ENCODE results near the gene SGSM2. TPM values are rescaled to one million over a fixed set of nuclear protein-coding genes. Genes with fewer than 3 reads are reported as not detected.

SGSM2 gene
- total RNA-seq, 1 experiment from 2014 or later = 25.7 TPM

DNA sequence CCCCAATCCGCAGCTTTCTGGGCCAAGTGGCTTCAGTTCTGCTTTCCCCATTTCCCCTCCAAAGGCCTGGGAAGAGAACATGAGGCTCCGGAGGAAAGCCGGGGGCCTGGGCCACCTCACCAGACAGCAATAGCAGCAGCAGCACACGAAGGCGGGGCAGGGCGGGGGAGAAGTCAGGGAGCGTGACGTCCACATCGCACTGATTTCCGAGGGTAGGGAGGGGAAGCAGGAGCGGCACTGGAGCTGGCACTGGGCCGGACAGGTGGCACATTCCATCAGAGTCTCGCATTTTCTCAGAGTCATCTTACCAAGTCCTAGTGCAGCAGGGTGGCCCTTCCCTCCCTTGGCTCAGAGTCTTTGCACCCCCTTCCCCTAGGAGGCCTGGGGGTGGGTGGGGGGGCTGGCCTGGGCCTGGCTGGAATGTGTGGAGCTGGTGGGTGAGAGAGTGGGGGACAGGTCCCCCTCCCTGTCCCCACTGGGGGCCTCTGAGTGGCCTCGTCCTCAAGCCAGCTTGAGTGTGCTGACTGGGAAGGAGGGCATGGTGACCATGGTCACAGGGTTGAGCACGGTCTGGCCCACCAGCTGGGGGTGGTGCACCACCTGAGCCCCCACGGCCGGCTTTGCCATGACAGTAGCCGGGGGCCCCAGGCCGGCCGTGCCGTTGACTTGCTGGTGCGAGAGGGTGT lies 49.2 kb downstream of the SGSM2 start:
- DNase-seq (ENCODE audit: low spot score) = peak; percentile 83

DNA sequence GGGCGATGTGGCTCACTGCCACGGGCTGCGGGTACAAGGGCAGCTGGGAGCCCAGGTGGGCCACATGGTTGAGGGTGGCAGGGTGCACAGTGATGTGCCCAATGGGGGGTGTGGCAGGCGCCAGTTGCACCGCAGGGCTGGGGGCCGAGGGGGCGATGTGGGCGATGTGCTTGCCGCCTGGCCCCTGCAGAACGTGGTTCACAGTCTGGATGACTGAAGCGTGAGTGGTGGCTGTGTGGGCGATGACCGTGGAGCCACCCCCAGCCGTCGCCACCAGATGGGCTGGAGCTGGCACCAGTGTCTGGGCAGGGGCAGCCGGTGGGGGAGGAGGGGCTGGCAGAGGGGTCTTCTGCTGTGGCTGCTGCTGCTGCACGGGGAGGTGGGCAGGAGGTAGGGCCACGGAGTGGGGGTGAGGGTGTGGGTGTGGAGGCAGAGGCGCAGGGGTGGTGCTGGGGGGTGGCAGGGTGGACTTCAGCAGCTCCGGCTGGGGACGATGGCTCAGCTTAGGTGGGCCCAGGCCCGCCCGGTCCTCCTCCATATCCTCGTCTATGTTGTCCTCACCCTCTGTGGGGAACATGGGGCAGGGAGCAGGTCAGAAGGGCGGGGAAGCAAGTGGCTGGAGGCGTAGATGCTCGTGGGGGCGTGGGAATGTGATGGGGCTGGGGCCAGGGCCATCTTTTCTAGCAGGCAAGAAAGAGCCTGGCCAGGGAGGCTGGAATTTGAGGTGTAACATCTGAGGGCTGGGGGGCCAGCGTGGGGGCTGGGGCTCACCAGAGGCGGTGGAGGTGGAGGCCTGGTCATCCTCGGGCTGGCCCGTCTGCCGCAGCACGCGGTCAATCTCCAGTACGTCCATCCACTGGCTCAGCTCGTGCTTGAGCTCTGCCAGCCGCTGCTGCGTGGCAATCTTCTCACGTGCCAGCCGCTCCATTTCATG lies 50.1 kb downstream of the SGSM2 start:
- no peak for DNase-seq (ENCODE audit: low spot score)

DNA sequence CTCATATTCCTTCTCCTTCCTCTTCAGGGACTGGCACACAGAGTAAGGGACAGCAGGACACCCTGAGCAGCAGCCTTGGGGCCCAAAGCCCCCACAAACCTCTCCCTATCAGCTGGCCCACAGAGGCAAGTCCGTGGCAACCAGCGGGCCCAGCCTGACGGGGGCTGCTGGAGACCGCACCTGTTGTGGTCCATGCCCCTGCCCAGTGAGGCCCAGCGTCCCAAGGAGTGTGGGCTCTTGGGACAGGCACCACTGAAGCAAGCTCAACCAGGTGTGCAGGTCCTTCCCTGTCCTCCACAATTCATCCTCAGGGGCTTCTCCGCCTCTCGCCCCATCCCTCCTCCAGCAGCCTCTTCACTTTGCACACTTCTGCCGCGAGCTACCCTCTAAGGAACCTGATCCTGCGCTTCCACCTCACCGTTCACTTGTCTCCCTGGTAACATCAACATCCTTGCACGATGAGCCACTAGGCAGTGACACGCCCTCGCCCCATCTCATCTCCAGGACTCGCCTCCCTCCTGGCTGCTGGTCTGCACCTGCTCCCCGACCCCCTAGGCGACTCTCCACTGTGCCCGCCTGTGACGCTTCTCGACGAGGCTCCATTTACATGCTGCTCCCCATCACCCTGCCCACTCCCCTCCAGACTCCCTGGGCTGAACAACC lies 50.9 kb downstream of the SGSM2 start:
- DNase-seq (ENCODE audit: low spot score) = no peak

DNA sequence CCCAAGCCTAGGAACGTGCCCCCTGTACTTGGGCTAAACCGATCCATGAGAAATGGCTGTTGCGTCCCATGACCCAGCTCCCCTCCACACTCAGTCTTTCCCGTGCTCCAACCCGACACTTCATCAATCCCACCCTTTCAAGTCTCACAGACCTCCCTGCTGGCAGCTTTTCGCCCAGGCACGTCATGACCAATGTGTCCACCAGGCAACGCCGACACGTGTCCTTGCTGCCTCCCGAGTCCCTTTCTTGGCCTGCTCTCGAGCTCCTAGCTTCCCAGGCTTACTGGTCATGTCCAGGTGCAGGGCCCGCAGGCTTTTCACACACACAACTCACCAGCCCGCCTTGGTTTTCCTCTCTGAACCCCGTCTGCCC lies 51.4 kb downstream of the SGSM2 start:
- DNase-seq (ENCODE audit: low spot score) = no peak

DNA sequence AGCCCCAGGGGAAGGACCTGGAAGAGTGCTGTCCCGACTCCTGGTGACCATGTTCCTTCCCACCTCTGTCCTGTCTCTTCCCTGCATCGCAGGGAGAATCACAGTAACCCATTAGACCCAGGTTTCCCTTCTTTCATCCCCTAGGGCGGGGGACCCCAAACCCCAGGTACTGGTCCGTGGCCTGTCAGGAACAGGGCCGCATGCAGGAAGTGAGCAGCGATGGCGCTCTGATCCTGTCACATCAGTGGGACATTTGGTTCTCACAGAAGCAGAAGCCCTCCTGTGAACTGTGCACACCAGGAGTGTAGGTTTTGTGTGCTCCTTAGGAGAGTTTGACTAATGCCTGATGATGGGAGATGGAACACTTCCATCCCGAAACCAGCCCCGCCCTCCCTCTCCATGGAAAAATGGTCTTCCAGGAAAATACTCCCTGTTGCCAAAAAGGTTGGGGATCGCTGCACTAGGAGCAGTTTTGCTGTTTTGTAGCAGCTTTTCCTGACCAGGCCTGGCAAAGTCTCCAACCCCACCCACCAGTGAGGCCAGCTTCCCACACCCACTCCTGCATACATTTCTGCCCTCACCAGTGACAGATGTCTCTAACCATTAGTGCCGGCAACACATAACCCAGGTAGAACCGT lies 53.0 kb downstream of the SGSM2 start:
- DNase-seq (ENCODE audit: low spot score) = no peak

DNA sequence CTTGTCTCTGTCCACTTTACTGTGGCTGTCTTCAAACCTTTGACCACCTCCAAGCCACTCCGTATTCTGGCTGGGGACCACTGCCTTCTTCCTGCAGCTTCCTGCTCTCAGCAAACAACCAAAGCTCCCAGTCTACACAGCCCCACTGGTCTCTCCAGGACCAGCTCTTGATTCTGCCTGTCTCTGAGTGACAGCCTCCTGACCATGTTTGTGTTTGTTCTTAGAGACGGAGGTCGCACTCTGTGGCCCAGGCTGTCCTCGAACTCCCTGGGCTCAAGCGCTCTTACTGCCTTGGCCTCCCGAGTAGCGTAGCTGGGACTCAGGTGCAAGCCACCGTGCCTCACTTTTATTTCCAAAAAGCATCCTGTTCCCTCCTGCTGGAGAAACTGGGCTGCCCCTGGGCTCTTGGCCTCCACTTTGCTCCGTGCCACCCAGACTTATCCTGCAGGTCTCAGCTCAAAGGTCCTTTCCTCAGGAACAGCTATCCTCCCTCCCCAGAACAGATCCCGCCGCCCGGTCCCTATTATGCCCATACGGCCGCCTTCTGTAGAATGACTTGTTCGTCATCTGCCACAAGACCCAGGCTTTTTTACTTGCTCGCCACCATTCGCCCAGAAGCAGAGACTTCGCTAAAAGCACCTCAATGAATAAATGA lies 54.4 kb downstream of the SGSM2 start:
- DNase-seq (ENCODE audit: low spot score) = no peak

DNA sequence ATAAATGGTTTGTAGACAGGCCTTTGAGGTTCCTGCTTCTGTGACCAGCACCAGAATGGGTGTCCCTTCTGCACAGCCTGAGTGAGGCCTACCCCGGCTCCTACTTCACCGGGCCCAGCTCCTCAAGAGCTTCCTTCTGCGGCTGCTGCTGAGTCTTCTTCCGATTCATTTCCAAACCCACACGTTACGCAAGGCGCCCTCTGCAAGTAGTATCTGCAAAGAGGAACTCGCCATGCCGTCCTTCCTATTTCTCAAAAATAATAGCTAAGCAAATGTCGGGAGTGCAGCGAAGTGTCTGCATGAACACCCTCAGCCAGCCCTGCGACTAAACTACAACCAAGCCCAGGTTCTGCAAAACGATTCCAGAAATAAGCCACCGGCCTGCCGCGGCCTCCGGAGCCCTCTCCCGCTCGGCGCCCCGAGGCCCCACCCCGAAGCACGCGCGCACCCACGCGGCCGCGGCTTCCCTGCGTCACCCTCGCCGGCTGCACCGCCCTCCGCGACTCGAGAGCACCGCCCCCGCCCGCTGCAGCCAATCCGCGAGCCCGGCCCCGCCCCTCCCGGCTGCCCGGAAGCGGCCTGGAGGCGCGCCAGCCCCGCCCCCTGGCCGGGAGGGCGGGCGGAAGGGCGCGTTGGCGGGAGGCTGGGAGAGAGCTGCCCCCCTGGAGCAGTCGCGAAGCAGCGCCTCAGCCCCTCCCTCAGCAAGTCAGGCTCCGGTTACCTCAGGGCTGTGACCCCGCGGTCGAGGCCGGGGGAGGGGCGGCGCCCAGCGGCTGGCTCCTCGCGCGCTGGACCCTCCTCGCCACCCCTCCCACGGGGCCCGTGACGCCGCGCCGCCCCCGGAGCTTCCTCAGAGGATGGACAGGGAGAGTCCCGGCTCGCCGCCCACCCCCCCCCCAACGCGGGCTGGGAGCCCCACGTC lies 55.2 kb downstream of the SGSM2 start:
- peak; percentile 84 for DNase-seq (ENCODE audit: low spot score)

DNA sequence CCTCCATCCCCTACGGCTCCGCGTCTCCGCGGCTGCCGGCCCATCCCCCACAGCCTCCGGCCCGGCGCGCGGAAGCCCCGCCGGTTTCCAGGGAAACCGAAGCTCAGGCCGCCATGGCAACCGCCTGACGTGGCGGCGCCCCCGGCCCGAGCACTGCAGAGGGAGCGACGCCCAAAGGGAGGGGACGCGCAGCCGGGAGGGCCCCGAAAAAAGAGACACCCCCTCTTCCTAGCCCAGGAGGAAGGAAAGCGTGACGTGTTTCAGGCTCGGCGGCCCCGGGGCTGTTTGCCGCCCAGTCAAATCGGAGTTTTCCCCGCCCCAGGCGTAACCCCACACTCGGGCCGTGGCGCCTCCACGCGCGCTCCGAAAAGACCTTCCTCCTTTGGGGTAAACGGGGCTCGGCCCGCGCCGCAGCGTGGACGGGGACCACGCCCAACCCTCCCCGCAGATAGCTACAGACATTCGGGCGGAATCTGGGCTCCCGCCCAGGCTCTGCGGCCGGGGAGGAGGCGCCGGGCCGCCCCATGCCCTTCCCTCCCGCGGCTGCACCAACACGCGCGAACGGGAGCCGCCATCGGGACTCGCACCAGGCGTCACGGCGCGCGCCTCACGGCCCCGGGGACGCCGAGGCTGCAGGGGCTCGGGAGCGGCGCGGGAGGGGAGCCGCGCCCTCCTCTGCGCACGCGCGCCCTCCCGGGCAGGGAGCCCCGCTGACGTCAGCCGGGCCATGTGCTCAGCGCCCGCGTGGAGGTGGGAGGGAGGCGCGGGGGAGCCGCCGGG lies 56.1 kb downstream of the SGSM2 start:
- peak; percentile 71 for DNase-seq (ENCODE audit: low spot score)

DNA sequence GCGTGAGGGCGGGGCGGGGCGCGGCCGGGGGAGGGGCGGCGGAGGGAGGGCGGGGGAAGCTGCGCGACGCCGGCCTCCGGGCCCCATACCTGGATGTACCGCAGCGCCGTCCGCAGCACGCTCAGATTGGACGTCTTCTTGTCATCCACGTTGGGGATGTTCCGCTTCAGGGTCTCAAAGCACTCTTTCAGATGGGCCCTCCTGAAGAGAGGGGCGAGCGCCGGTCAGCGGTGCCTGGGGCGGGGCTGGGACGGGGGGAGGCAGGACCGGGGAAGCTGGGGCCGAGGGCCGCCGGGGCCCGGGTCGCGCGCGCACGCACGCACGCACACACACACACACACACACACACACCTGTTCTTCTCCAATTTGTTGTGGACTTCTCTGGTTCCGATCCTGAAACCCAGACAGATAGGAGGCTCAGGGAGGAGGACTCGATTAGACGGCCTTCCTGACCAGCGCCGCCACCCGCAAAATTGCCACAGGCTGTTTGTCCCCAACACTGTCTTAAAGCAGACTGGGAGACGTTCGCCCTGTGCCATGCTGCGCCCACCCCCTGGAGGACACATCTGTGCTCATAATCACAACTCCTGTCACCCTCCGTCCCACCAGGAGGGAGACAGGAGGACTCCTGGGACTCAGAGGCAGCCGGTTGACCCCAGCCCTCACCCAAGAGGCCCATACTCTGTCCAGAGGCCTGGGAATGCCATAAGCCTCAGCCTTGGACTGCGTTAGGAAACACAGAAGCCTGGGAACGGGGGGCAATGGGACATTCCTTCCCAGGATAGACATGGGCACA lies 56.9 kb downstream of the SGSM2 start:
- DNase-seq (ENCODE audit: low spot score) = no peak

DNA sequence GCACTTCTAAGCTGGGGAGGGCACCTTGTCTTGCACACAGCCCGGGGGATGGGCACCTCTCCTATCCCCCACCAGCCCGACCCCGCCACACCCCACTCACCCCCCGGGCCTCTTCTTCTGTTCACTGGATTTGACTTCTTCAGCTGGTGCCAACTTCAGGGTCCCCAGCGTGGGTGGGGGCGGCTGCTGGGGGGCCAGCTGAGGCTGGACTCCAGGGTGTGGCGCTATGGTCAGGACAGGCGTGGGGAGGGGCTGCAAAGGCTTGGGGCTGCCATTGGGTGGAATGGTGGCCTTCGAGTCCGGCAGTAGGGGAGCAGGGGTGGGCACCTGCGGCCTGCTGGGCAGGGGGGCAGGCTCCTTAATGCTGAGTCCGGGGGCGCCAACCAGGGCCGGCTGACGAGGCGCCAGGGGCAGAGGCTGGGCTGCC lies 57.5 kb downstream of the SGSM2 start:
- no peak for DNase-seq (ENCODE audit: low spot score)

DNA sequence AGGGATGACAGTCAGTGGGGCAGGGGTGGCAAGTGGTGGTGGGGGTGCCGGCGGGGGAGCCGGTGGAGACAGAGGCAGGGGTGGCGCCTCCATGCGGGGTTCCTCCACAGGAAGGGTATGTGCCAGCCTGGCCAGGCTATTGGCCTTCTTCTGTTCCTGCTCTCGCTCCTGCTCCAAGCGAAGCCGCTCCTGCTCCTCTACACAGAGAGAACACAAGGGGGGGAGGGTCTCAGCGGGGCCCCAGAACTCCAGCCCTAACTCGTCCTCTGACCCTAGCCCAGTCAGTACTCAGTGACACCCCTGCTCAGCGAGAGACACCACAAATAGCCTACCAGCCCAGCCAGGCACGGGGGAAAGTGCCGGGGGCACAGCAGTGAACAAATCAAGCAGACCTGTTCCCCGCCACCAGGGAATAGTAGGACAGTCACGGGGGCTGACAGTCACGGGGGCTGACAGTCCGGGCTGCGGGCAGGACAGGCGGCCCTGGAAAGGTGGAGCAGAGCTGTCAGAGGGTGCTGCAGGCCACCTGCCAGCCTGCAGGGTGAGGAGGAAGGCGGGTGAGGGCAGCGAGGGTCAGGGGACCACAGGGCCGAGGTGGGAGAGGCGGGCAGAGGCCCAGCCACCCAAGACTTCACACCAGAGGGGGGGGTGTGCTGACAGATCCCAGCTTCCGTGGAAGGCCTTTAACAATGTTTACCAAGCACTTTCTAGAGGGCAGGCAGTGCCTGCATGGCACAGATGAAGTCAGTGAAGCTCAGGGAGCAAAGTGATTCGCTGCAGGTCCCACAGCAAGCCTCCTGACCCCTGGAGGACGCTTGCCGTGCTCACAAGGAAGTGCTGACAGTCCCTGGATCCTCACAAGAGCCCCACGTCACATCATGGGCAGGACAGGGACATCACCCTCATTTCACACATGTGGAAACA lies 58.2 kb downstream of the SGSM2 start:
- peak; percentile 68 for DNase-seq (ENCODE audit: low spot score)

DNA sequence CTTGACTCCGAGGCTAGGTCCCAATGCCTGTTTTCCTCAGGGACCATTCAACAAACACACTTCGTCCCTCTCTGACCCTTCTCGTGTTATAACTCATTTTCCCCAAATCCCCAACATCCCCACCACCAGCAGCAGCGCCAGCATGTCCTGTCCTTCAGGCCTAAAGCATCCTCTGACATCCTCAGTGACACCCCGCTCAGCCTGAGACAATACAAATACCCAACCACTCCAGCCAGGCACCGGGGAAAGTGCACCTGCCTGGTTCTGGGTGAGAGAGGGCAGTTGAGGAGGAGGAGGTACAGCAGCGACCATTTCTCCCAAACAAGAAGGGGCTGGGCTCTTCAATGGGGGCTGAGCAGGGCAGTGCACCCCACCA lies 58.9 kb downstream of the SGSM2 start:
- no peak for DNase-seq (ENCODE audit: low spot score)

DNA sequence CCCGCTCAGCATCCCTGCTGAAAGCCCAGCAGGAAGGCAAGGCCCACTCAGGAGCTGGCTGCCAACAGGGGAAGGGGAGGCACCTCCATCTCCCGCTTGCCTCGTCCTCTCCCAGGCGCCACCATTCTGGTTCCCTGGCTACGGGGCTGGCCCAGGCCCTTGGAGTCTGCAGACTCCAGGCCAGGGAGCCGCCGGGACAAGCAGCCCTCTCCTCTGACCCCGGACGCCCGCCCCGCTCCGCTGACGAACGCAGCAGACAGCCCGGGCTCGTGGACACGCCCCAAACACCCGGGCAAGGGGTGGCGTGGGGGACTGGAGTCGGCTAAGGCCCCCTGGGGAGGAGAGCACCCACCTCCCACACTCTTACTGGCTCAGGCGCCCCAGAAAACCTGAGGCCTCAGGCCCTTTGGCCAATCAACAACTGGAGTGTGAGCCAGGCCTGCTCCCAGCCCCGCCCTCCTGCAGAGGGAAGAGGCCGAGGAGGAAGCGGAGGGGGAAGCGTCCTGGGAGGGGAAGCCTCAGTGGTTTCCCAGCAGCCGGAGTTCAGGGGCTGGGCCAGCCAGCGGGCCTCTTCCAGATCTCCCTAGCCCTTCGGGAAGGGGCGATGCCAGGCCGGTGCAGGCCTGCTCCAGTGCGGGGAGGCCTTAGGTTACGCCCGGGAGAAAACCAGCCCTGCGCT lies 59.4 kb downstream of the SGSM2 start:
- DNase-seq (ENCODE audit: low spot score) = peak; percentile 86

DNA sequence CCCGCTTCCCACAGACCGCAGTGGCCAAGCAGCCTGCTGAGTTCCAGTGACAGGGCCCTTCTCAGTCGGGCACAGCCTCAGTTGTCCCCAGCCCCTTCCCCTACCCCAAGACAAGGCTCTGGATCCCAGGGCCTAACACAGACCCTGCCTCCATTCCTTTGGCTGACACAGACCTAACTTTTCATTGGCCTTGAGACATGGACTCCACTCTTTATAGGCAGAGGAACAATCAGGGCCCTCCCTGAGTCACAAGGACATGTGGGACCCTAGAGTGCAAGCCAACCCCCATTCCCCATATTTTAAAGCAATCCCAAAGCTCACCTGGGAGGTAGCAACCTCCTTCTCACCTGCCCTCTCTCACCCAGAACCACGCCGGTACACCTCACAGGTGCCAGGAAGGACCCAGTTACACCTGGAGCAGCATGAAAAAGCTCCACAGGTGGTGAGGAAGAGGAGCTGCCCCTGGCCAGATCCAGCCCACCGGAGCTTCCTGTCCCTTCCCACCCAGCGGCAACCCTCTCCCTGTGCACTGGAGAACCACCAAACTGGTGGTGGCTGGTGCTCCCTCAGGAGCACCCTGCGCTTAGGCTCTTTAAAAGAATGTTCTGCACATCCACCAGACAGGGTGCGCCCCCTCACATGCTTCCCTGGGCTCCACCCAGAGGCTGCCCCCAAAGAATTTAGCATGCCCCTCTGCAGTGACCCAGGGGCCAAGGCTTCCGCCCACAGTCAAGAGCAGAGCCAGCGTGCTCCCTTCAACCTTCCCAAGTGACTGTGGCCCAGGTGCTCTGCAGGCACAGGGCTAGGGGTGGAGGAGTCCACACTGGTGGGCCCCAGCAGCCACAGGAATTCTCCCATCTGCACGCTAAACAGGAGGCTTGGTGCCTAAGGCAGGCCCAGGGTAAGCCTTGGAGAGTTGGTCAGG lies 60.2 kb downstream of the SGSM2 start:
- DNase-seq (ENCODE audit: low spot score) = no peak

DNA sequence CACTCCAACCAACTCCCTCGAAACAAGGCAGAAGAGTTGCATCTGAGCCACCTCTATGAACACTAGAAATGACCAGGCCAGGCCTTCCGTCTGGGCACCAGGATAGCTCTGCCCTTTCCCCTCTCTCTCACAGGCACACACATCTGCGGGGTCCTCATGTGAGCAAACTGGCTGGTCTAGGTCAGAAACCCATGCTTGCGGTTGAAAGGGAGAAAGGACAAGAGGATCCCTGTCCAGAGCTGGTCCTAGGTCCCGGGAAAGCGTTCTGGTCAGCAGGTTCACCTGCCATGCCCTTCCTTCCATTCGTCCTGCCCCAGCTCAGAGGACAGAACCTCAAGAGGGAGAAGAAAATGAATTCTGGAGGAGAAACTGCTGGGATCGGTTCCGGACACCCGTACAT lies 60.9 kb downstream of the SGSM2 start:
- no peak for DNase-seq (ENCODE audit: low spot score)
